SH-SY5Y (cell line): ENCODE results near the gene RASGEF1C.

Experiments used
- GATA2 ChIP-seq: IDR thresholded peaks from 2 replicates; pipeline ENCODE4 v1.6.1; 2011; ENCODE audit warnings: mild to moderate bottlenecking, low read depth, low read length
- GATA3 ChIP-seq: IDR thresholded peaks from 2 replicates; pipeline ENCODE4 v1.6.1; 2011; ENCODE audit warnings: low read depth, mild to moderate bottlenecking, low read length, moderate library complexity

GRCh38 chr5:180090769-180091546 is 118.1 kb downstream of the RASGEF1C start:
- TF ChIP-seq GATA2 (no peak), GATA3 (no peak)
